OCI-LY1 (cell line): ENCODE data around the gene KLF7.
A peak's percentile ranks its signal among the peaks of the same experiment; 100 is the strongest.

Source experiments
- H2AFZ ChIP-seq: fragments of 200-600 bp; sonication (generic), shearing (Covaris generic); 2 replicates; pipeline ENCODE4 v1.6.0; 2014; ENCODE audit warnings: antibody characterized with exemption, mild to moderate bottlenecking, low read length
- H3F3A ChIP-seq: fragments of 200-600 bp; sonication (generic), shearing (Covaris generic); 2 replicates; pipeline ENCODE4 v1.6.0; 2014; ENCODE audit warnings: mild to moderate bottlenecking, antibody characterized with exemption, low read length, moderate library complexity; ENCODE audit not compliant: insufficient read depth
- H3K27ac ChIP-seq: fragments of 200-600 bp; sonication (generic); 2 replicates; pipeline ENCODE4 v1.5.1; 2014; ENCODE audit warnings: low read length, mixed run types, mild to moderate bottlenecking, low read depth; ENCODE audit not compliant: poor library complexity, severe bottlenecking
- H3K27me3 ChIP-seq: fragments of 200-600 bp; sonication (generic); 2 replicates; pipeline ENCODE4 v1.6.0; 2014; ENCODE audit warnings: antibody characterized with exemption, mild to moderate bottlenecking, low read length, moderate library complexity; ENCODE audit not compliant: insufficient read depth
- H3K36me3 ChIP-seq: fragments of 200-600 bp; sonication (generic); 2 replicates; pipeline ENCODE4 v1.6.1; 2014; ENCODE audit warnings: mild to moderate bottlenecking, antibody characterized with exemption, low read length, moderate library complexity, mixed read lengths; ENCODE audit not compliant: insufficient read depth
- H3K4me1 ChIP-seq: fragments of 200-600 bp; sonication (generic); 2 replicates; pipeline ENCODE4 v1.5.1; 2014; ENCODE audit warnings: mild to moderate bottlenecking, low read length, moderate library complexity; ENCODE audit not compliant: insufficient read depth, severe bottlenecking
- H3K4me2 ChIP-seq: fragments of 200-600 bp; sonication (generic), shearing (Covaris generic); 2 replicates; pipeline ENCODE4 v1.6.1; 2014; ENCODE audit warnings: low read length
- H3K4me3 ChIP-seq: fragments of 200-600 bp; sonication (generic); 2 replicates; pipeline ENCODE4 v1.5.1; 2014; ENCODE audit warnings: low read length, low read depth, mild to moderate bottlenecking, mixed read lengths; ENCODE audit not compliant: poor library complexity, severe bottlenecking
- H3K79me2 ChIP-seq: fragments of 200-600 bp; shearing (Covaris generic); 2 replicates; pipeline ENCODE4 v1.6.1; 2016; ENCODE audit warnings: mixed run types, low read length, mixed read lengths; ENCODE audit not compliant: insufficient read depth
- H3K9ac ChIP-seq: fragments of 200-600 bp; sonication (generic), shearing (Covaris generic); 2 replicates; pipeline ENCODE4 v1.6.1; 2014; ENCODE audit warnings: mild to moderate bottlenecking, low read length, mixed read lengths
- H3K9me2 ChIP-seq: fragments of 200-600 bp; sonication (generic), shearing (Covaris generic); 2 replicates; pipeline ENCODE4 v1.6.1; 2014; ENCODE audit warnings: low read depth, mild to moderate bottlenecking, low read length, mixed read lengths
- H3K9me3 ChIP-seq: fragments of 200-600 bp; shearing (Covaris generic); 2 replicates; pipeline ENCODE4 v1.6.1; 2014; ENCODE audit warnings: low read length, mixed read lengths
- H4K20me1 ChIP-seq: fragments of 200-600 bp; sonication (generic), shearing (Covaris generic); 2 replicates; pipeline ENCODE4 v1.6.0; 2016; ENCODE audit warnings: mild to moderate bottlenecking, low read length; ENCODE audit not compliant: insufficient read depth
- EZH2 ChIP-seq: fragments of 200-600 bp; sonication (generic), shearing (Covaris generic); IDR thresholded peaks from 2 replicates; pipeline ENCODE4 v1.8.0; 2017; ENCODE audit warnings: borderline replicate concordance, mixed run types, mild to moderate bottlenecking, antibody characterized with exemption, low read length, moderate library complexity, mixed read lengths
- TF ChIP-seq, protein P1 (sequence below): fragments of 200-600 bp; sonication (generic), shearing (Covaris generic); IDR thresholded peaks from 2 replicates; pipeline ENCODE4 v1.5.1; 2017; ENCODE audit warnings: mild to moderate bottlenecking, antibody characterized with exemption, low read length, moderate library complexity, mixed read lengths

The KLF7 gene

DNA sequence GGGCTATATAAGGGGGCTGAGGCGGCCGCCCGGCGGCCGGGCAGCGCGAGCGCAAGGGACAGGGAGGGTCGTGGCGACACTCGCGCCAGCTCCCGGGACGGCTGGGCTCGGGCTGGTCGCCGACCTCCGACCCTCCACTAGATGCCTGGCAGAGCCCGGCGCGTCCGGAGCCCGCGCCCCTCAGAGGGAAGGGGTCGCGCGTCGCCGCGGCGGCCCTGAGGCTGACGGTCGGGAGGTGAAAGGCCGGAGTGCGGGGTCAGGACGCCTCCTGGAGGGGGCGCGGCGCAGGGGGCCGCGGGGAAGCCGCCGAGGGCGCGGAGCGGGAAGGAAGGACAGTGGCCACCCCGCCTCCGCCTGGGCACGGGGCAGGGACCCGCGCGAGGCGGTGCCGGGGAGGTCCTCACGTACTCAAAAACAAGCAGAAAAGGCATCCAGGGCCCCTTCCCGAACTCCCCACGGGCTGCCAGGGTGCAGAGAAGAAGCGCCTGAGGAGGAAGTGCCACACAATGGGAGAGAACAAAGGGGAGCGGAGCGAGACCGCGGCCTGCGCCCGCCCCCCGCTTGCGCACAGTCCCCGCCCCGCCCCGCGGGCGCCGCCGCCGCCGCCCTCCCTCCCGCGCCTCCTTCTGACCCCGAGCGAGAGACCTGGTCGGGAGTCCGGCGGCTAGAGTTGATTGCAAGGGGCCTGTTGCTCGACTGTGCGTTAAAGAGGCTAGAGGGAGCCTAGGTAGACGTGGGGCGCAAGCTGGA, 776 bp upstream of the KLF7 start:
- Histone ChIP-seq H3K27ac (no peak overlapping the region), H3K9me3 (no peaks in the 10 kb centered on the region), H3K27me3 (no peaks in the 10 kb centered on the region), H3K4me1 (peaks cover 7% of the 10 kb centered on the region), H3K9me2 (no peaks in the 10 kb centered on the region), H3F3A (no peaks in the 10 kb centered on the region), H3K79me2 (no peaks in the 10 kb centered on the region), H3K9ac (peak overlapping the region; percentile 58; the same call in 1 of the 2 replicates), H3K4me2 (peak overlapping the region; percentile 77), H2AFZ (no peak overlapping the region), H3K36me3 (no peaks in the 10 kb centered on the region), H3K4me3 (peak overlapping the region; percentile 68), H4K20me1 (no peaks in the 10 kb centered on the region)
- TF ChIP-seq, protein P1, sequence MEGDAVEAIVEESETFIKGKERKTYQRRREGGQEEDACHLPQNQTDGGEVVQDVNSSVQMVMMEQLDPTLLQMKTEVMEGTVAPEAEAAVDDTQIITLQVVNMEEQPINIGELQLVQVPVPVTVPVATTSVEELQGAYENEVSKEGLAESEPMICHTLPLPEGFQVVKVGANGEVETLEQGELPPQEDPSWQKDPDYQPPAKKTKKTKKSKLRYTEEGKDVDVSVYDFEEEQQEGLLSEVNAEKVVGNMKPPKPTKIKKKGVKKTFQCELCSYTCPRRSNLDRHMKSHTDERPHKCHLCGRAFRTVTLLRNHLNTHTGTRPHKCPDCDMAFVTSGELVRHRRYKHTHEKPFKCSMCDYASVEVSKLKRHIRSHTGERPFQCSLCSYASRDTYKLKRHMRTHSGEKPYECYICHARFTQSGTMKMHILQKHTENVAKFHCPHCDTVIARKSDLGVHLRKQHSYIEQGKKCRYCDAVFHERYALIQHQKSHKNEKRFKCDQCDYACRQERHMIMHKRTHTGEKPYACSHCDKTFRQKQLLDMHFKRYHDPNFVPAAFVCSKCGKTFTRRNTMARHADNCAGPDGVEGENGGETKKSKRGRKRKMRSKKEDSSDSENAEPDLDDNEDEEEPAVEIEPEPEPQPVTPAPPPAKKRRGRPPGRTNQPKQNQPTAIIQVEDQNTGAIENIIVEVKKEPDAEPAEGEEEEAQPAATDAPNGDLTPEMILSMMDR = no peak
- no peak for TF ChIP-seq EZH2

DNA sequence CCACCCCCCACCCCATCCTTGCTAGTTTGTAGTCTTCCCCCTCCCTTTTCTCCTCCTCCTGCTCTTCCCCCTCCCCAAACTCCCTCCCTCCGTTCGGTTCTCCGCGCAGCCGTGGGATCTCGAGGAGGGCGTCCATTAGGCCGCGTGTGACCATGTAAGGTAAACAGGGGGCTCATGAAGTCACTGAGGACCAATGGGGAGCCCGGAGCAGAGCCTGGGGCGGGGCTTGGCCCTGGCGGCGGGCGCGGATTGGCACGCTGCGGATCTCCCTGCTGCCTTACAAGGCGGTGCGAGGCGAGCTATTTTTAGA, 246 bp upstream of the KLF7 start:
- Histone ChIP-seq H3K27ac (no peak overlapping the region), H2AFZ (no peak overlapping the region), H3K4me3 (peak overlapping the region; percentile 68), H3F3A (no peaks in the 10 kb centered on the region), H3K36me3 (no peaks in the 10 kb centered on the region), H4K20me1 (no peaks in the 10 kb centered on the region), H3K4me2 (peak overlapping the region; percentile 77), H3K27me3 (no peaks in the 10 kb centered on the region), H3K9me2 (no peaks in the 10 kb centered on the region), H3K9me3 (no peaks in the 10 kb centered on the region), H3K79me2 (no peaks in the 10 kb centered on the region), H3K4me1 (peaks cover 7% of the 10 kb centered on the region), H3K9ac (peak overlapping the region; percentile 58; the same call in 1 of the 2 replicates)
- TF ChIP-seq EZH2 = no peak

DNA sequence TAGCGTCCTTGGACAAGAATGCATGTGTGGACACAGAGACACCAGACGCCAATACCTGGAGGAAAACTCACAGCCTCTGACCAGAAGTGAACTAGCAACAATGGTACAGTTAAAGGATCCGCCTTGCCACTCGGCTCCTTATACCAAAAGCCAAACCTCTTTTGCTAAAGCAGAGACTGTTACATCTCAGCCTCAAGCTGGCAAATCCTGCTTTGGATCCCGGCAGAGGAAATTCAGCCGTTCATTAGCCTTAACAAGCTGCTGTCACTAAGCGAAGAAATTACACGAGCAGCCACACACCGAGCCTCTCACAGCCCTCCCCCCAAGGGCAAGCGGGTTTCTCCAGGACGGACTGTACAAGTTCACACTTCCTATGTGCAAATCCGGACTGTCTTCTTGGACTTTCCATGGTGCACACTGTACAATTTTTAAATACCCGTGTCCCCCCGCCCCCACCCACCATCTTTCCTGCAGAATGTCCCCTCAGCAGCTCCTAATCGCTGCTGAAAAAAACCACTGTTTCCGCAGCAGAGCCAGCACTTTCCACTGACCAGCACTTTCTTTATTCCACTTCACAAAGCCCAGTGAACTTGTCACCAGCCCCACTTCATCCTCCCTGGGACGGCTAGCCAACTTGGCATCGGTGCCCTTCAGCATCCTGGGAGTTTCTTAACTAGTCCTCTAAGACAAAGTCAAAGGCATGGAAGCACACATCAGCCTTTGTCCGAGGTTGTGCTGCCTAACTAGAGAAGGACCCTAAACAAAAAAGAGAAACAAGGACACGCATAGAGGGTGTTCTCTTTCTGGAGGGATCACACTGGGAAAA, 1.5 kb downstream of the KLF7 start:
- no peaks in the 10 kb centered on the region for H4K20me1 ChIP-seq
- H3K9me3 ChIP-seq = no peaks in the 10 kb centered on the region
- no peak overlapping the region for H3K4me3 ChIP-seq
- no peak overlapping the region for H3K4me2 ChIP-seq
- no peaks in the 10 kb centered on the region for H3F3A ChIP-seq
- H3K27me3 ChIP-seq = peaks cover 3% of the 10 kb centered on the region; the same call in 1 of the 2 replicates
- no peak overlapping the region for H3K27ac ChIP-seq
- H2AFZ ChIP-seq = no peak overlapping the region
- no peaks in the 10 kb centered on the region for H3K36me3 ChIP-seq
- H3K4me1 ChIP-seq = peaks cover 7% of the 10 kb centered on the region
- TF ChIP-seq EZH2 = no peak
- TF ChIP-seq, protein P1 = no peak
- no peak overlapping the region for H3K9ac ChIP-seq
- H3K79me2 ChIP-seq = no peaks in the 10 kb centered on the region
- no peaks in the 10 kb centered on the region for H3K9me2 ChIP-seq
